ENCODE data around the gene CFAP52.
"Not testable (repeated sequence)": the region's sequence is repeated elsewhere in the genome, so short reads cannot be mapped to it uniquely, and the experiment has no call there.

Gene CFAP52

DNA sequence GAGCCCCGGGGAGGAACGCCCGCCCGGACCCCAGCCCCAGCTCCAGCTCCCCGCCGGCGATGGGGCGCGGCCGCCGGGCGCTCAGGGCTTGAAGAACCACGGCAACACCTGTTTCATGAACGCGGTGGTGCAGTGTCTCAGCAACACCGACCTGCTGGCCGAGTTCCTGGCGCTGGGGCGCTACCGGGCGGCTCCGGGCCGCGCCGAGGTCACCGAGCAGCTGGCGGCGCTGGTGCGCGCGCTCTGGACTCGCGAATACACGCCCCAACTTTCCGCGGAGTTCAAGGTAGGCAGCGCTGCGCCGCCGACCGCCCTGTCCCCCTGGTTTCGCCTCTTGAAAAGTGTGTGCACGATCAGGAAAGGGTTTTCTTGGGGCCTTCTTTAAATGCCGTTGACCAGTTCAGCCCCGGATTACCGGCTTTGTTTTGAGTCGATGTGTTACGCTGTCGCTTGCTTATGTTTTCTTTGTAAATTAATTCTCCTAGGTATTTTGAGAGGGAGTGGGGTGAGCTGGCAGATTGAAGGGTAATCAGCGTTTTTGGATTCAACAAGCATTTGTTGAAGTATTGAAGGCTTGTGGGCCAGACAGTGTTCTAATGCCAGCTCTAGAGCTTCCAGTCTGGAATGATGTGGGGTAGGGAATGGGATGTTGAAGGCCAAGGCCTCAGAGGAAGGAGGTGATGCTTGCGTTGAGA, 69.6 kb downstream of the CFAP52 start:
- peak in 2 of 56 donors; percentile 12 to 19 for DNase-seq

GRCh38 chr17:9646546-9646885, 70.1 kb downstream of the CFAP52 start:
- DNase-seq, result no peak

- DNase-seq, result peak in 4 of 56 donors; percentile 1 to 15 (median 8)
These were observed 70.6 kb downstream of the CFAP52 start for GRCh38 chr17:9647014-9647413.

GRCh38 chr17:9648521-9649110, 72.2 kb downstream of the CFAP52 start:
- no peak for DNase-seq

- DNase-seq, result peak in 9 of 56 donors; percentile 6 to 42 (median 14)
These were observed 82.3 kb downstream of the CFAP52 start for GRCh38 chr17:9658593-9659211.

DNA sequence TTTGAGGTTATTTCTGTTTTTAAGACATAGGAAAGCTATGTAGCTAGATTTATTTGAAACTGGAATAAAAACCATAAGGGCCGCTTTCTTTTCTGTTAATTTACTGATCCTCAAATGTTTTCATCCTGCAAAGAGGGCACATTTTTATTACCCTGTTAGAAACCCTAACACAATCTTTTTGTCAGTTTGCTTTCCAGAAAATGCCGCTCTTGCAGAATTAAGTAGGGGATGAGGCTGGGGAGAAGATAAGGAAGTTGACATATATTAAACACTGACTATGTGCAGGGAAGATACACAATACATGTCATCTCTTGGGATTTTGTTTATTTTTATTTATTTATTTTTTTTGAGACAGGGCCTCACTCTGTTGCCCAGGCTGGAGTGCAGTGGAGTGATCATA, 84.6 kb downstream of the CFAP52 start:
- DNase-seq, result no peak

GRCh38 chr17:9663511-9663910, 87.1 kb downstream of the CFAP52 start:
- DNase-seq, result not testable (repeated sequence)

GRCh38 chr17:9666461-9667050, 90.1 kb downstream of the CFAP52 start:
- no peak for DNase-seq

GRCh38 chr17:9668517-9668916, 92.1 kb downstream of the CFAP52 start:
- no peak for DNase-seq

DNA sequence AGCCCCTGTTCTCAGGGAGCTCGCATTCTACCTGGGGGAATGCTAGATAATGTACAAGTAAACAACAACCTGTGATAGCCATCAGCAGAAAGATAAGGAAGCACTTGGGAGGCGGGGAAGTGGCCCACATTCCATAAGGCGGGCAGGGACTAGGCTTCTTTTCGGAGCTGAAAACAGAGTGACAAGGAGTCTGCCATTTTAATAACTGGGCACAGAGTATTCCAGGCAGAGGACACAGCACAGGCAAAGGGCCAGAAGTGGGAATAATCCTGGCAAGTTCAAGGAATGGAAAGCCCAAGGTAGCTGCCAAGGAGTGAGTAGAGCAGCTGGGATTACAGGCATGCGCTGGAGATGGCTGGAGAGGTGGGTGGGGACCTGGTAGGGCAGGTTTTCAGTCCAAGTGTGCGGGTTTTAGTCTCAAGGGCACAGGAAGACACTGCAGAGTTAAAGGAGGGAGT, 93.1 kb downstream of the CFAP52 start:
- DNase-seq, result no peak

DNA sequence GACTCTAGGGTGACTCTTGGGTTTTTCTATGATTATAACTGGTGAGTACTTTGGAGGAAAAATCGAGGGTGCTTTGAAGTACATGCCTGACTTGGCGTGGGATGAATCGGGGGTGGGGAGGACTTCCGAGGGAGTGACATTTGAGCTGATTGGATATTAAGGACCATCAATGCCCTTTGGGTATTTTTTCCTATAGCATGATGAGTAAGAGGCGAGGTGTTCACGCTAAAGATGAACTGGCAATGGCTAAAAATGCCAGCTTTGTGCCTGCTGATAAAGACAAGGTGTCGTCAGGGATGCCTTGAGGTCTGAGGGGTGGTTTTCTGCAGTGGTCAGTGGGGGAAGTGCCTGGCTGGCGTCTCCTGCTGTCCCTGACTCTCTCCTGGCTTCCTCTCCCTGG, 94.2 kb downstream of the CFAP52 start:
- DNase-seq, result no peak

- no peak for DNase-seq
These were observed 95.1 kb downstream of the CFAP52 start for GRCh38 chr17:9671559-9671958.

- DNase-seq, result no peak
These were observed 95.8 kb downstream of the CFAP52 start for GRCh38 chr17:9672266-9672665.

DNA sequence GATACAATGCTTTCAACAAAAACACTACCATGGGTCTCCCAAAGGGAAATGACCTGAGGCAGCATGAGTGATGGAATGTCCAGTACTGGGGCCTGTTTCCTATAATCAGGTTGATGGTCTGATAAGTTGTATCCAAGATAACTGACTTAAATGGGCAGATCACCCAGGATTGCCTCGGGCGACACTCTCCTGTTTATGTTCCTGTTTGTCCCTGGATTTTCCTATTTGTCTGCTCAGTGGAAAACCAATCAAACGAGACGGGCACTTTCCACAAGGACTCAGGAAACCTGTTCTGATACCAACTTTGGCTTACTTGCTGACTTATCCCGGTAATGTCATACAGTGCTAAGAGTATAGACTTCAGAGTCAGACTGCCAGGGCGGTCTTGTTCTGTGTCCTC, 96.2 kb downstream of the CFAP52 start:
- no peak for DNase-seq

GRCh38 chr17:9676084-9676483, 99.6 kb downstream of the CFAP52 start:
- no peak for DNase-seq

DNA sequence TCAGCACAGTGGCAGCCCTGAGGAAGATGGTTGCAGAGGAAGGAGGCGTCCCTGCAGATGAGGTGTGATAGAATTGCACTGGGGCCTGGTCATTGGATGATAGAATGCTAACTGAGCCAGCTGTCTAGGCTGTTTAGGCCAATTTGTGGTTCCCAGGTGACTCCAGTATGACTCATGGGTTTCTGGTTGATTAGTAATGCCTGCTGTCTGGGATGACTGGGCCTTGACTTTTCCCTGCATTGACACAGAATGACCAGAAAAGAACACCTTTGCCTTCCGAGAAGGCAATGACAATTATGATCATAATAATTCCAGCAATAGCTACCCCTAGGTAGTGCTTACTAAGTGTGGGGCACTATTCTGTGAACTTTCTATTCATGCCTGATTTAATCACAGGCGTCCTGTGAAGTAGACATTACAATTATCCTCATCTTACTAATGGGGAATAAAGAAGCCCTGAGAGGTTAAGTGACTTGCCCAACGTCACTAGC, 100.4 kb downstream of the CFAP52 start:
- no peak for DNase-seq

DNA sequence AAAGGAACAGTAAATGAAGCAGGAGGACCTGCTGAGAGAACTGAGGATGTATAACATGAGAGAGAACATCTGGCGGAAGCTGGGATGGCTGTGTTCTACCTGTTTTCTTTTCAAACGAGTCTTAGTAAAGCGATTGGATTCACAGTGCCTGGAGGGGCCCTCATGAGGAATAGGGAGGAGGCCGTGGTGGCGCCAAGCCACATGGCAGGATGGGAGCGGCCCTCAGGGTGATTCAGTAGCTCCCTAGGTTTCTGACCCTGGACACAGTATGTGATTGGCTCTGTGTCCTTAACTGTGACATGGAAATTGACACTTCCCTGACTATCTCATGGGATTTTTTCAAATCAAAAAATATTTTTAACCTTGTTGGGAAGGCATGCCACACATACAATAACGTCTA, 101.0 kb downstream of the CFAP52 start:
- DNase-seq, result no peak

DNA sequence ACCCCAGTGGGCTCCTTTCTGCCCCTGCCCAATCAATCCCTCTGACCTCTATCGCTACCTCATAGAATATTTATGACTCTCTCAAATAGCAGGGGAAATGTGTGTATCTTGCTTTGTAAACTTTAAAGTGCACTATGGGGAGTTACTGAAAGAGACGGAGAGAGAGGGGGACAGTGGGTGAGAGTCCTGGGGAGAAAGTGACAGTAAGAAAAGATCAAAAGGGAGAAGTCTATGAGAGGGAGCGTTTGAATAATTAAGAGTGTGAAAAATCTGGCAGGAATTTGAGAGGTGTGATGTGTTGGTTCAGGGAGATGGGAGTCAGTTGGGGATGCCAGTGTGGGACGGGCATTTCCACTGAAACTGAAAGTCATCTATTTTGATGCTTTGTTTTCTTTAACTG, 101.5 kb downstream of the CFAP52 start:
- no peak for DNase-seq

GRCh38 chr17:9684955-9685621, 108.6 kb downstream of the CFAP52 start:
- no peak for DNase-seq

Data from amygdala (tissue), 56 donors.